K562 (cell line): ENCODE data around the gene WDR45B. TPM values are rescaled to one million over a fixed set of nuclear protein-coding genes. Genes with fewer than 3 reads are reported as not detected.
A peak's percentile ranks its signal among the peaks of the same experiment; 100 is the strongest.

ENCODE experiments used
- ATAC-seq: fragments of 200-7000 bp; cut with Tn5 transposase; 3 replicates; pipeline ENCODE4 v1.9.1; 2020; ENCODE audit warnings: moderate library complexity
- BruUV-seq: library from RNA; stranded (reverse); fragments of 400-500 nt; replicated peaks from 2 replicates; lab custom pipeline; 2021; lab: Mats Ljungman, UMichigan
- CTCF ChIA-PET: fragments of 300-600 bp; formaldehyde crosslinking; extraction: SDS; loops from one replicate; lab custom pipeline; 2021; ENCODE audit warnings: low intra/inter-chr PET ratio; lab: Yijun Ruan, JAX
- POLR2A ChIA-PET: fragments of 300-600, 350-650 bp; sonication (Branson Sonifier 250); formaldehyde crosslinking; extraction: SDS; loops from one replicate; lab custom pipeline; 2021; ENCODE audit warnings: antibody characterized with exemption, inconsistent platforms; lab: Yijun Ruan, JAX
- DNase-seq, 4 experiments: peaks; one replicate each; pipeline versions ENCODE4 v3.0.0 to v3.0.0-alpha.2; 2011 to 2018; ENCODE audit warnings: low spot score in 3 of 4, mixed read lengths in 3 of 4; ENCODE audit errors: extremely low read depth in 1 of 4
- FAIRE-seq: peaks from 2 replicates; lab custom pipeline; 2011; peaks lifted over from hg19 to GRCh38; lab: Jason Lieb, UNC
- H2AFZ ChIP-seq: 2 replicates; pipeline ENCODE4 v1.6.0; 2011; ENCODE audit warnings: low read depth, low read length, control low read depth, inconsistent platforms
- H3K27ac ChIP-seq: fragments of 200-600 bp; 3 replicates; pipeline ENCODE4 v1.8.0; 2011; ENCODE audit warnings: low read depth, mild to moderate bottlenecking, control low read depth, inconsistent platforms, low read length, moderate library complexity, mixed read lengths; ENCODE audit errors: extremely low read depth
- H3K27me3 ChIP-seq, 2 experiments: fragments of 300-600 bp in 1 of 2; 2 replicates in 1 of 2; 3 replicates in 1 of 2; pipeline versions ENCODE4 v1.6.0 to v1.8.0; 2011; ENCODE audit warnings: inconsistent platforms in 2 of 2, low read length in 2 of 2, mild to moderate bottlenecking in 1 of 2, mixed read lengths in 1 of 2, moderate library complexity in 1 of 2; ENCODE audit not compliant: control insufficient read depth in 2 of 2, insufficient read depth in 2 of 2
- H3K36me3 ChIP-seq: fragments of 300-600 bp; 3 replicates; pipeline ENCODE4 v1.8.0; 2011; ENCODE audit warnings: mild to moderate bottlenecking, low read length, inconsistent platforms; ENCODE audit not compliant: control insufficient read depth, insufficient read depth
- H3K4me1 ChIP-seq, 2 experiments: fragments of 200-600 bp in 1 of 2; replicated peaks in 1 of 2; 2 replicates in 1 of 2; 3 replicates in 1 of 2; pipeline versions ENCODE4 v1.5.1 to v1.8.0; 2011; ENCODE audit warnings: inconsistent platforms in 2 of 2, low read length in 2 of 2, mild to moderate bottlenecking in 1 of 2, mixed read lengths in 1 of 2, moderate library complexity in 1 of 2; ENCODE audit not compliant: control insufficient read depth in 2 of 2, insufficient read depth in 2 of 2
- H3K4me2 ChIP-seq: 2 replicates; pipeline ENCODE4 v1.6.1; 2011; ENCODE audit warnings: low read length, control low read depth, inconsistent platforms, mixed read lengths; ENCODE audit not compliant: insufficient read depth
- H3K4me3 ChIP-seq: fragments of 200-600 bp; sonication (generic), shearing (Covaris generic); 2 replicates; pipeline ENCODE4 v1.5.1; 2016; ENCODE audit warnings: control low read depth, inconsistent platforms
- H3K79me2 ChIP-seq: fragments of 200-600 bp; 3 replicates; pipeline ENCODE4 v1.8.0; 2011; ENCODE audit warnings: low read length, inconsistent platforms; ENCODE audit not compliant: control insufficient read depth, insufficient read depth
- H3K9ac ChIP-seq, 2 experiments: 2 replicates each; pipeline versions ENCODE4 v1.6.0 to v1.6.1; 2011; ENCODE audit warnings: low read depth in 2 of 2, low read length in 2 of 2, control low read depth in 1 of 2, inconsistent platforms in 1 of 2, mild to moderate bottlenecking in 1 of 2, mixed read lengths in 1 of 2; ENCODE audit not compliant: insufficient read depth in 1 of 2
- H3K9me1 ChIP-seq: one replicate; pipeline ENCODE4 v1.6.0; 2011; ENCODE audit warnings: inconsistent platforms, mild to moderate bottlenecking, low read length, moderate library complexity; ENCODE audit not compliant: control insufficient read depth, insufficient read depth
- H3K9me3 ChIP-seq: replicated peaks from 2 replicates; pipeline ENCODE4 v1.5.1; 2011; ENCODE audit warnings: low read depth, low read length, inconsistent platforms; ENCODE audit not compliant: control insufficient read depth, insufficient read depth
- H4K20me1 ChIP-seq: replicated peaks from 2 replicates; pipeline ENCODE4 v1.6.1; 2011; ENCODE audit warnings: low read length, inconsistent platforms, mixed read lengths; ENCODE audit not compliant: control insufficient read depth, insufficient read depth
- ADNP ChIP-seq: fragments of 200-800 bp; sonication (Bioruptor generic); IDR thresholded peaks from 2 replicates; pipeline ENCODE4 v1.6.1; 2016; ENCODE audit warnings: missing genetic modification characterization, missing compliant biosample characterization
- EHMT2 ChIP-seq: fragments of 450-650 bp; IDR thresholded peaks from 2 replicates; pipeline ENCODE4 v1.6.1; 2018; ENCODE audit warnings: antibody characterized with exemption
- FIP1L1 ChIP-seq: fragments of 200-400 bp; formaldehyde crosslinking; IDR thresholded peaks from 2 replicates; pipeline ENCODE4 v1.6.1; 2018; ENCODE audit warnings: mild to moderate bottlenecking, low read depth, low read length; ENCODE audit not compliant: poor library complexity, severe bottlenecking
- MLLT1 ChIP-seq, 2 experiments: fragments of 450-650 bp; IDR thresholded peaks; 2 replicates each; pipeline ENCODE4 v1.6.1; 2016
- NFYB ChIP-seq: IDR thresholded peaks from 2 replicates; pipeline ENCODE4 v1.6.1; 2011; ENCODE audit warnings: mild to moderate bottlenecking, moderate library complexity; ENCODE audit not compliant: insufficient read length; ENCODE audit errors: extremely low read depth
- PPARD ChIP-seq: fragments of 250-450 bp; sonication (Bioruptor Pico); IDR thresholded peaks from 2 replicates; pipeline ENCODE4 v1.8.0; 2022; ENCODE audit warnings: inconsistent platforms, mild to moderate bottlenecking, moderate library complexity
- SAFB ChIP-seq: fragments of 200-400 bp; formaldehyde crosslinking; IDR thresholded peaks from 2 replicates; pipeline ENCODE4 v1.6.1; 2017; ENCODE audit warnings: low read depth, low read length, borderline replicate concordance
- SUPT5H ChIP-seq: fragments of 450-650 bp; IDR thresholded peaks from 2 replicates; pipeline ENCODE4 v1.6.1; 2016
- TAF15 ChIP-seq: fragments of 200-400 bp; formaldehyde crosslinking; IDR thresholded peaks from 2 replicates; pipeline ENCODE4 v1.6.1; 2017; ENCODE audit warnings: mild to moderate bottlenecking, low read depth, low read length, moderate library complexity
- TCF15 ChIP-seq: fragments of 250-450 bp; sonication (Bioruptor Pico); IDR thresholded peaks from 2 replicates; pipeline ENCODE4 v1.8.0; 2022; ENCODE audit warnings: moderate library complexity, mild to moderate bottlenecking, inconsistent platforms
- TFAP4 ChIP-seq: sonication (generic); formaldehyde crosslinking; IDR thresholded peaks from 2 replicates; pipeline ENCODE4 v1.8.0; 2022; ENCODE audit warnings: missing genetic modification reagents, mild to moderate bottlenecking, moderate library complexity, borderline replicate concordance
- YY1 ChIP-seq, 3 experiments: IDR thresholded peaks; 2 replicates each; pipeline ENCODE4 v1.6.1; 2011; ENCODE audit warnings: low read length in 2 of 3, mild to moderate bottlenecking in 2 of 3, moderate library complexity in 2 of 3, borderline replicate concordance in 1 of 3, control low read depth in 1 of 3, low read depth in 1 of 3; ENCODE audit not compliant: insufficient read depth in 3 of 3, insufficient replicate concordance in 2 of 3, control insufficient read depth in 1 of 3, insufficient read length in 1 of 3; ENCODE audit errors: extremely low read depth in 1 of 3
- ZNF124 ChIP-seq: sonication (generic); formaldehyde crosslinking; IDR thresholded peaks from 2 replicates; pipeline ENCODE4 v1.8.1; 2022; ENCODE audit warnings: missing genetic modification reagents
- ZNF146 ChIP-seq: IDR thresholded peaks from one replicate; pipeline ENCODE4 v1.6.1; 2018; ENCODE audit warnings: missing compliant biosample characterization; ENCODE audit not compliant: unreplicated experiment
- ZNF197 ChIP-seq: fragments of 200-800 bp; sonication (Bioruptor generic); IDR thresholded peaks from 2 replicates; pipeline ENCODE4 v1.6.1; 2016; ENCODE audit warnings: low read depth, missing genetic modification characterization, missing compliant biosample characterization
- ZNF263 ChIP-seq: sonication (generic); formaldehyde crosslinking; IDR thresholded peaks from 2 replicates; pipeline ENCODE4 v1.8.0; 2022; ENCODE audit warnings: mild to moderate bottlenecking, missing genetic modification reagents, borderline replicate concordance
- ZNF3 ChIP-seq: fragments of 250-450 bp; sonication (Bioruptor Pico); IDR thresholded peaks from 2 replicates; pipeline ENCODE4 v1.5.0; 2021; ENCODE audit warnings: mild to moderate bottlenecking, moderate library complexity
- ZNF384 ChIP-seq: IDR thresholded peaks from 2 replicates; pipeline ENCODE4 v1.6.1; 2012; ENCODE audit warnings: low read depth, low read length, improper control_type of control experiment
- ZNF76 ChIP-seq: fragments of 250-450 bp; sonication (Bioruptor Pico); IDR thresholded peaks from 2 replicates; pipeline ENCODE4 v1.4.0; 2020; ENCODE audit warnings: mild to moderate bottlenecking, moderate library complexity, borderline replicate concordance
- ZNF778 ChIP-seq: fragments of 450-650 bp; formaldehyde crosslinking; IDR thresholded peaks from 2 replicates; pipeline ENCODE4 v1.4.0; 2020; ENCODE audit warnings: mild to moderate bottlenecking, moderate library complexity
- WGBS: fragments of 100-300 bp; shearing (Covaris generic); methylation state at CpG from one replicate; pipeline ENCODE4 v1.1.6; 2016; ENCODE audit warnings: low coverage, mixed read lengths; ENCODE audit not compliant: insufficient coverage; ENCODE audit errors: missing lambda C conversion rate; 5-methylcytosine and 5-hydroxymethylcytosine counted together
- in situ Hi-C: fragments of 300-500 bp; cut with MboI; formaldehyde crosslinking; loops from 4 replicates; pipeline ENCODE4 v1.15.0; 2018; ENCODE audit warnings: inconsistent platforms, mixed read lengths
- intact Hi-C: fragments of 100-400 bp; cut with micrococcal nuclease; formaldehyde crosslinking; loops from 2 replicates; pipeline ENCODE4 v1.14.2; 2022
- polyA plus RNA-seq, 8 experiments: library from polyadenylated mRNA; depleted of rRNA in 4 of 8; stranded (reverse) in 5 of 8; unstranded in 3 of 8; fragments of >200 nt; fragmentation: Nextera tagmentation in 2 of 8; fragmentation: Illumina TruSeq in 1 of 8; extraction: Ambion mirVana in 2 of 8; extraction: Trizol in 1 of 8; gene quantifications; 2 replicates each; pipeline versions ENCODE4 v1.2.1 to v1.2.3, GENCODE V29; 2011 to 2014; ENCODE audit warnings: inconsistent platforms in 1 of 8, missing spikeins in 1 of 8
- total RNA-seq, 7 experiments: library from RNA; depleted of rRNA in 6 of 7; stranded (reverse); fragments of >200 nt in 6 of 7; fragmentation: Illumina TruSeq in 2 of 7; extraction: Trizol in 2 of 7; gene quantifications; 2 replicates each; pipeline versions ENCODE4 v1.2.1 to v1.2.3, GENCODE V29; 2011 to 2021; ENCODE audit warnings: low replicate concordance in 1 of 7

The WDR45B gene
- total and polyA plus RNA-seq, 9 of the 15 experiments (the other 6 are each of a cell fraction or from before 2014, with no cell fraction given) = 0.72 to 74.4 (median 35.9) TPM

- in situ Hi-C loops = no loop called here
- CTCF ChIA-PET = no interaction called here
- no peaks in the 10 kb centered on the region for H3K36me3 ChIP-seq
- H3K4me3 ChIP-seq = no peak overlapping the region
- no peak for ATAC-seq
- WGBS = 45% methylated on average over 15 of the region's 15 CpGs
- H3K4me2 ChIP-seq = no peak overlapping the region
- H2AFZ ChIP-seq = 0 out of 2 replicates have a peak overlapping the region, but pooled peaks have one; percentile 30
- H3K79me2 ChIP-seq = no peaks in the 10 kb centered on the region
- TF ChIP-seq PPARD = no peak
- no peak for TF ChIP-seq FIP1L1
- TF ChIP-seq ZNF778 (CRISPR knock-in tag) = no peak
- no peak for TF ChIP-seq ZNF3 (CRISPR knock-in tag)
- no peak for TF ChIP-seq ADNP (tag)
- no peak for TF ChIP-seq YY1 (IDR thresholded peaks at IDR 0.05; ENCODE audit: borderline replicate concordance in 1 of 3, control insufficient read depth in 1 of 3, extremely low read depth in 1 of 3, insufficient read depth in 3 of 3, insufficient read length in 1 of 3, insufficient replicate concordance in 2 of 3, low read depth in 1 of 3, low read length in 2 of 3)
- TF ChIP-seq TCF15 = no peak
- TF ChIP-seq SAFB = no peak
- no peak for TF ChIP-seq ZNF384
- TF ChIP-seq MLLT1 (IDR thresholded peaks at IDR 0.05) = no peak
- TF ChIP-seq ZNF76 (CRISPR knock-in tag) = no peak
- no peak for TF ChIP-seq ZNF124 (CRISPR knock-in tag)
- TF ChIP-seq ZNF197 (CRISPR knock-in tag) = no peak
- TF ChIP-seq ZNF263 = no peak
- TF ChIP-seq SUPT5H = no peak
- no peak for TF ChIP-seq ZNF146
- no peak for TF ChIP-seq TAF15
- TF ChIP-seq NFYB = no peak
- TF ChIP-seq EHMT2 = no peak
- no peak for TF ChIP-seq TFAP4 (CRISPR knock-in tag)
- TF ChIP-seq, all 486 proteins: peak for 0
- H3K27me3 ChIP-seq = peaks cover 0 to 3% of the 10 kb centered on the region in 2 experiments; a peak in 1 of 5 replicates
- H3K9me3 ChIP-seq = peaks cover 3% of the 10 kb centered on the region; the same call in 1 of the 2 replicates
- H3K4me1 ChIP-seq = peaks cover 0 to 17% of the 10 kb centered on the region in 2 experiments; a peak in 2 of 5 replicates
- BruUV-seq = no TSS peak
- no peaks in the 10 kb centered on the region for H4K20me1 ChIP-seq
- FAIRE-seq = peak; percentile 48
- H3K27ac ChIP-seq = no peak overlapping the region
- no peak for DNase-seq
- H3K9me1 ChIP-seq = no peaks in the 10 kb centered on the region
- intact Hi-C loops = no loop called here
- H3K9ac ChIP-seq = no peak overlapping the region; a peak in 1 of 4 replicates
- POLR2A ChIA-PET = interaction anchor here (0.6 kb wide), 1 partner anchor 106 kb away, joined by 4 read pairs; no protein-coding TSS in a partner anchor
Measured at GRCh38 chr17:82655038-82655479, 6.8 kb upstream of the WDR45B start.
